ENCODE results near the gene ZNF526.

Gene ZNF526

DNA sequence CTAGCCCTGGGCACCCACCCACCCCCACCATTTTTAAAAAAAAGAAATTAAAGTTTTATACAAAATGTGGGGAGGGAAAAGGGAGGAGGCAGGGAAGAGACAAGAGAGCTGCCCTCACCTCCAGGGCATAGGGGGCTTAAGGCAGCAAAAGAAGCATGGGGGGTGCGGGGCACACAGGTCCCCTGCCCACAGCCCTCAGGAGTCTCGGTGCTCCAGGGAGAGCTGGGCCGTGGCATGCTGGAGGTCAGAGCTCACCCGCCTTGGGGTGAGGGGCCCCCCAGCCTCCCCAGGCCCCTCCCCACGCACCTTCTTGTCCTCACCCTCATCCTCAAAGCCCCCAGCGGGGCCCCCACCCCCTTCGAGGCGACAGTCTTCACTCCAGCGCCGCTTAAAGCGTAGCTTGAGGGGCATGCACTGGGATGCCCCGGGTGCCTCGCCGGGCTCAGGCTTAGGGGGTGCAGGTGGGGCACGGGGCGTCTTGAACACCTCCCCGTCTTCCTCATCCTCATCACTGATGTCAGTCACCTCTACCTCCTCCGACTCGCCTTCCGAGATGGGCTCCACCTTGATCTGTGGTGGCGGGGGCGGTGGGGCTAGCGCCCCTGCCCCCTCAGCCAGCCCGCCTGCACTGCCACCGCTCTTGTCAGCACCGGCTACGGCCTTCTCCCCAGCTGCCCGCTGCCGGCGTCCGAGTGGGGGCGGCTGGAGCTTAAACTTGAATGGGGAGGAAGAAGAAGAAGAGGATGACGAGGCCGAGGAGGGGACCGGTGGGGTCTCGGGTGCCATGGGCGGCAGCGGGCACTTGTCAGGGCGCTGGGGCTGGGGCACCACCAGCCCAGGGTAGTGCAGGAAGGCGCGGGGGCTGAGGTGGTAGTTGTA lies 28.4 kb downstream of the ZNF526 start:
- no peak overlapping the region for H3K4me3 ChIP-seq
- peak overlapping the region; percentile 99 for H3K27ac ChIP-seq
- no peak for DNase-seq (ENCODE audit: low spot score)
- TF ChIP-seq, protein P1, sequence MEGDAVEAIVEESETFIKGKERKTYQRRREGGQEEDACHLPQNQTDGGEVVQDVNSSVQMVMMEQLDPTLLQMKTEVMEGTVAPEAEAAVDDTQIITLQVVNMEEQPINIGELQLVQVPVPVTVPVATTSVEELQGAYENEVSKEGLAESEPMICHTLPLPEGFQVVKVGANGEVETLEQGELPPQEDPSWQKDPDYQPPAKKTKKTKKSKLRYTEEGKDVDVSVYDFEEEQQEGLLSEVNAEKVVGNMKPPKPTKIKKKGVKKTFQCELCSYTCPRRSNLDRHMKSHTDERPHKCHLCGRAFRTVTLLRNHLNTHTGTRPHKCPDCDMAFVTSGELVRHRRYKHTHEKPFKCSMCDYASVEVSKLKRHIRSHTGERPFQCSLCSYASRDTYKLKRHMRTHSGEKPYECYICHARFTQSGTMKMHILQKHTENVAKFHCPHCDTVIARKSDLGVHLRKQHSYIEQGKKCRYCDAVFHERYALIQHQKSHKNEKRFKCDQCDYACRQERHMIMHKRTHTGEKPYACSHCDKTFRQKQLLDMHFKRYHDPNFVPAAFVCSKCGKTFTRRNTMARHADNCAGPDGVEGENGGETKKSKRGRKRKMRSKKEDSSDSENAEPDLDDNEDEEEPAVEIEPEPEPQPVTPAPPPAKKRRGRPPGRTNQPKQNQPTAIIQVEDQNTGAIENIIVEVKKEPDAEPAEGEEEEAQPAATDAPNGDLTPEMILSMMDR (IDR thresholded peaks at IDR 0.05), result no peak

DNA sequence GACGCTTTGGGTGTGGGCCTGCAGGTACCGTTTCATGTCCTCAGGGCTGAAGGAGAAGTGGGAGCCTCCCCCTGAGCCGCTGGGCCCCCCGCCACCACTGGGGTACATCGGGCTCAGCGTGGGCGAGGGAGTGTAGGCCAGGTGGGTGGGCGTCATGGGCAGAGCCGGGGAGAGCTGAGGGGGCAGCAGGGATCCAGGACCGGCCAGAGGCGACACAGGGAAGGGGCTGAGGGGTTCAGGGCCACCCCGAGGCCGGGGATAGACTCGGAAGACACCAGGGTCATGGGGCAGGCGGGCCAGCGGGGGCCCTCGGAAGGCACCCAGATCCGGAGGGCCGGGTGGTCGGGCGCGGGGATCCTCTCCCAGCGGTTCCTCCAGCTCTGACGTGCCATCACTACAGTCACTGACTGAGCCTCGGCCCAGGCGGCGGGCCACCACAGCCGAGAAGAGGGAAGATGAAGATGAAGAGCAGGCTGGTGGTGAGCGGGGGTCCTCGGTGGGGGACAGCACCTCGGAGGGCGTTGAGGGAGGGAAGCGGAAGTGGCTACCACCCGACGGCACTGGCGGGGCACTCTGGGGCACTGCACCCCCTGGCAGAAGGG lies 29.1 kb downstream of the ZNF526 start:
- no peak for DNase-seq (ENCODE audit: low spot score)
- TF ChIP-seq, protein P1 (IDR thresholded peaks at IDR 0.05), result no peak
- Histone ChIP-seq H3K4me3 (no peak overlapping the region), H3K27ac (peak overlapping the region; percentile 99)

DNA sequence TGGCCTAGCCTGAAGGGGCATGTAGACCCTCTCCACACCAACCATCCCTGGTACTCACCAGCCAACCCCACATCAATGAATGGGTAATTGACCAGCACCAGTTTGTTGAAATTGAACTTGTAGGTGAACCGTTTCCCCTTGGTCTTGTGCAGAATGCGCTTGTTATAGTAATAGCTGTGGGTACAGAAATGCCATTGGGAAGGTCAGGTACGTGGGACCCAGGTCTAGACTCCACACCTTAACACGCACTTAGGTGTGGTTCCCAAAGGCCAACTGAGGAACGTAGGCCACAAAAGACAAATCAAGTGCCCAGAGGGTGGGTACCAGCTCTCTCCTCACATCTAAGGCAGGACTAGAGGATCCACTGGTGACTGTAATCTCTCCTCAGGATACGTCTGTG lies 29.7 kb downstream of the ZNF526 start:
- Histone ChIP-seq H3K27ac (peak overlapping the region; percentile 99), H3K4me3 (peak overlapping the region; percentile 97)
- TF ChIP-seq, protein P1 (IDR thresholded peaks at IDR 0.05), result no peak
- no peak for DNase-seq (ENCODE audit: low spot score)

DNA sequence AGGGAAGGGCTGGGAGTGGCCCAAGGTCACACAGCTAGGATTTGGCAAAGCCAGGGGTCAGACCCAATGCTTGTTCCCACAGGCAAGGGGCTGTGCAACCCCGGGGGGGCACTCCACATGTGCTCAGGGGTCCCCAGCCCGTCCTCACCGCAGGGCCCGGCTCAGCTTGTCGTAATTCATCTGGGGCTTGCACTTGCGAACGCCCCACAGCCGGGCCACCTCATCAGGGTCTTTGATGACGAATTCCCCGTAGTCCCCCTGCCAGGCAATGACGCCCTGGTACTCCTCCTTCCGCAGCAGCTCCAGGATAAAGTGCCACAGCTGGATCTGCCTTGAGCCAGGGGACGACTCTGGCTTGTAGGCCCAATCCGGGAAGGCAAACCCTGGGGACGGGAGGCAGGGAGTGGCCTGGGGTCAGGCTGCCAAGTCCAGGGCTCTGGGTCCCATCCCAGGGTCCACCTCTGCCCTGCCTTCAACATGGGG lies 30.1 kb downstream of the ZNF526 start:
- H3K27ac ChIP-seq, result peak overlapping the region; percentile 99
- TF ChIP-seq, protein P1 (IDR thresholded peaks at IDR 0.05), result no peak
- DNase-seq (ENCODE audit: low spot score), result peak; percentile 85
- H3K4me3 ChIP-seq, result peak overlapping the region; percentile 97

DNA sequence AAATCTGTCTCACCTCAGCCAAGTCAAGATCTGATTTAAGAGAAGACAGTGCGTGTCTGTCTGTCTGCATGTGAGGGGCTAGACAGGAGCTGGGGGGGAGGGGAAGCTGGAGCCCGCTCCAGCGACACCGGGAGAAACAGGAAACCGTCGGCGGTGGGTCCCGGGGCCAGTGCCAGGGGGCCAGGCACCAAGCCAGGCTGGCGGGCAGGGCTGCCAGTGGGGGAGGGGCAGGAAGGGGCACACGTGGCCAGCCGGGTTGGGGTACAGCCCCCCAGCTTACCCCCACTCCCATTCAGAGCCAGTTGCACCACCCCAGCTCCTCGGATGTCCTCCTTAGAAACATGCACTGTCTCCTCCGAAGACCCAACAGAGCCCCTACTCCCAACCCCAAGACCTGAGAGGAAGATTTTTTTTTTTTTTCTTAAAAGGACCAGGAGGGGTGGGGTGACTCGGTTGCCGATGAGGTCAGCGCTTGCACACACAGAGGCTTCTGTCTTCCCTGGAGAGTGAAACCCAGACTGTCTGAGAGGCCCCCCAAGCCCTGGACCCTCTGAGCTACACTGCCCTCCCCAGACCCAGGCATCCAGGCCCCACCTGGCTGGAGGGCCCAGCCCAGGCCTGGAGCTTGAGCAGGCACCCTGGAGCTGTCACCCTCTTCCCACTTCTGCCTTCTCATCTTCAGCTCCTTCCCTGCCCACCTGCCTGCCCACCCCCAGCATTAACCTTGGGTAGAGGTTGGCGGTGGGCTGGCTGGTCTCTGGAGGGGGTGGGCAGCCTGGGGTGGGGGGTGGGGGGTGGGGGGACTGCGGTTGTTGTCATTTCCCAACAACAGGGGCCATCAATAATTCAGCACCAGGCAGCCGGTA lies 30.8 kb downstream of the ZNF526 start:
- Histone ChIP-seq H3K4me3 (peak overlapping the region; percentile 97), H3K27ac (peak overlapping the region; percentile 99)
- peak; percentile 76 for DNase-seq (ENCODE audit: low spot score)
- TF ChIP-seq, protein P1 (IDR thresholded peaks at IDR 0.05), result no peak

DNA sequence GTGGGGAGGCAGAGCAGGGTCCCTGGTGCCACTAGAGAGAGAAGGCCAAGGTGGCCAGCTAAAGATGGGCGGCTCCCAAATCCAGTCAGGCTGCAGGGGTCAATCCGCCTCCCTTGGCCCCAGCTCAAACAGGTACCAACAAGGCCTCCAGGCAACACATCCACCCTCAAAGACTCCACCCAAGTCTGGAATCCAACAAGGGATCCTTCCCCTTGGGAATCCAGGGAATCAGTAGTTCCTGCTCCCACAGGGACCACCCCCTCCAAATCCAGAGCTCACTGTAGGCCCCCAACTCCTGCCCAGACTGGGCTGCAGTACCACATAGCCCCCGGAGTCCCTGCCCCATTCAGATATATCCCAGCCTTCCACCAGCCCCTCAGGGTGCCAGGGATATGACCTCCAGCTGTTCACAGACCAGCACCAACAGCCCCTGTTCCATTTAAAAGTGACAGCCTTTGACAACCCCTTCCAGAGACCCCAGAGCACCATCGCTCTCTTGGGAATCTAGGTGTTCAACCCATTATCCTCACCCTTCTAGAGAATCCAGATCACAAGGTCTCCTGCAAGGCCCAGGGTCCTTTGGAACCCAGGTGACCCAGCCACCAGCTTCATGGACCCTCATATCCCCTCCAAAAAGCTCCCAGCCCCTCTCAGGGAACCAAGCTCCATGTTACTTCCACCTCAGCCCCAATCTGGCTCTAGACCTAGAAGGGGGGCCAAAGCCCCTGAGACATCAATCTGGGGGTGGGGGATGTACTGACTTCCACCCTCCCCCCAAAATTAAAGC lies 31.7 kb downstream of the ZNF526 start:
- H3K4me3 ChIP-seq, result peak overlapping the region; percentile 97
- DNase-seq (ENCODE audit: low spot score), result peak; percentile 71

More for the DNA sequence above, 31.7 kb downstream of the ZNF526 start:
- TF ChIP-seq, protein P1 (IDR thresholded peaks at IDR 0.05), result no peak
- H3K27ac ChIP-seq, result peak overlapping the region; percentile 99
